K562 (cell line): ENCODE data around the gene SH3D21. TPM values are rescaled to one million over a fixed set of nuclear protein-coding genes. Genes with fewer than 3 reads are reported as not detected.

Experiments
- E2F3 ChIP-seq: fragments of 250-450 bp; sonication (Bioruptor Pico); IDR thresholded peaks from 2 replicates; pipeline ENCODE4 v1.4.0; 2020; ENCODE audit warnings: mild to moderate bottlenecking
- LARP7 ChIP-seq: fragments of 450-650 bp; IDR thresholded peaks from 2 replicates; pipeline ENCODE4 v1.6.1; 2016
- NR2F6 ChIP-seq: fragments of 450-650 bp; formaldehyde crosslinking; IDR thresholded peaks from 2 replicates; pipeline ENCODE4 v1.4.0; 2020; ENCODE audit warnings: mild to moderate bottlenecking
- NRF1 ChIP-seq, 2 experiments: fragments of 450-650 bp; IDR thresholded peaks in 1 of 2; conservative IDR thresholded peaks in 1 of 2; 2 replicates each; pipeline ENCODE4 v1.6.1; 2014; ENCODE audit warnings: mild to moderate bottlenecking in 2 of 2
- RB1 ChIP-seq: fragments of 450-650 bp; IDR thresholded peaks from 2 replicates; pipeline ENCODE4 v1.6.1; 2017; ENCODE audit warnings: low read depth, mild to moderate bottlenecking
- RBBP5 ChIP-seq: fragments of 200-600 bp; sonication (generic); IDR thresholded peaks from 2 replicates; pipeline ENCODE4 v1.6.1; 2012; ENCODE audit warnings: borderline replicate concordance, mild to moderate bottlenecking, low read length, control low read depth, inconsistent platforms; ENCODE audit not compliant: insufficient read depth, poor library complexity, severe bottlenecking
- RBM14 ChIP-seq: fragments of 200-400 bp; formaldehyde crosslinking; IDR thresholded peaks from 2 replicates; pipeline ENCODE4 v1.6.1; 2018; ENCODE audit warnings: low read depth, mild to moderate bottlenecking, low read length, moderate library complexity, borderline replicate concordance; ENCODE audit not compliant: insufficient read depth
- SAP30 ChIP-seq: fragments of 200-600 bp; sonication (generic); IDR thresholded peaks from 2 replicates; pipeline ENCODE4 v1.6.1; 2012; ENCODE audit warnings: borderline replicate concordance, low read depth, mild to moderate bottlenecking, moderate library complexity, low read length, control low read depth, inconsistent platforms; ENCODE audit not compliant: insufficient read depth, poor library complexity, severe bottlenecking
- TAF1 ChIP-seq: IDR thresholded peaks from 2 replicates; pipeline ENCODE4 v1.6.1; 2011; ENCODE audit warnings: mild to moderate bottlenecking, low read length, moderate library complexity; ENCODE audit not compliant: insufficient read depth, control insufficient read depth, severe bottlenecking; ENCODE audit errors: extremely low read depth
- TCF7L2 ChIP-seq: fragments of 150-350 bp; IDR thresholded peaks from 2 replicates; pipeline ENCODE4 v1.6.1; 2016; ENCODE audit warnings: low read depth, mild to moderate bottlenecking, low read length, moderate library complexity
- ZBTB7A ChIP-seq: IDR thresholded peaks from 2 replicates; pipeline ENCODE4 v1.6.1; 2011; ENCODE audit warnings: low read depth, mild to moderate bottlenecking, low read length, moderate library complexity, borderline replicate concordance; ENCODE audit not compliant: control insufficient read depth
- ZNF57 ChIP-seq: fragments of 450-650 bp; formaldehyde crosslinking; IDR thresholded peaks from 2 replicates; pipeline ENCODE4 v1.4.0; 2020; ENCODE audit warnings: mild to moderate bottlenecking, moderate library complexity
- ZNF583 ChIP-seq: fragments of 250-450 bp; sonication (Bioruptor Pico); IDR thresholded peaks from 2 replicates; pipeline ENCODE4 v1.4.0; 2020
- ZSCAN29 ChIP-seq: fragments of 450-650 bp; IDR thresholded peaks from 2 replicates; pipeline ENCODE4 v1.6.1; 2017
- polyA plus RNA-seq, 8 experiments: library from polyadenylated mRNA; depleted of rRNA in 4 of 8; stranded (reverse) in 5 of 8; unstranded in 3 of 8; fragments of >200 nt; fragmentation: Nextera tagmentation in 2 of 8; fragmentation: Illumina TruSeq in 1 of 8; extraction: Ambion mirVana in 2 of 8; extraction: Trizol in 1 of 8; gene quantifications; 2 replicates each; pipeline versions ENCODE4 v1.2.1 to v1.2.3, GENCODE V29; 2011 to 2014; ENCODE audit warnings: inconsistent platforms in 1 of 8, missing spikeins in 1 of 8
- total RNA-seq, 7 experiments: library from RNA; depleted of rRNA in 6 of 7; stranded (reverse); fragments of >200 nt in 6 of 7; fragmentation: Illumina TruSeq in 2 of 7; extraction: Trizol in 2 of 7; gene quantifications; 2 replicates each; pipeline versions ENCODE4 v1.2.1 to v1.2.3, GENCODE V29; 2011 to 2021; ENCODE audit warnings: low replicate concordance in 1 of 7
- TF ChIP-seq, protein P1 (sequence below), 2 experiments: IDR thresholded peaks; 2 replicates each; pipeline ENCODE4 v1.6.1; 2012; ENCODE audit warnings: improper control_type of control experiment in 2 of 2, low read depth in 2 of 2, low read length in 2 of 2, borderline replicate concordance in 1 of 2
- TF ChIP-seq, protein P2 (sequence below): fragments of 450-650 bp; formaldehyde crosslinking; IDR thresholded peaks from 2 replicates; pipeline ENCODE4 v1.4.0; 2022; ENCODE audit warnings: mild to moderate bottlenecking, moderate library complexity
- TF ChIP-seq, protein P3 (sequence below): sonication (generic); formaldehyde crosslinking; IDR thresholded peaks from 2 replicates; pipeline ENCODE4 v1.8.0; 2022; ENCODE audit warnings: mild to moderate bottlenecking, missing genetic modification reagents
- TF ChIP-seq, protein P4 (sequence below): fragments of 250-450 bp; sonication (Bioruptor Pico); IDR thresholded peaks from 2 replicates; pipeline ENCODE4 v1.8.0; 2022; ENCODE audit warnings: moderate library complexity, mild to moderate bottlenecking, inconsistent platforms
- TF ChIP-seq, protein P5 (sequence below): fragments of 450-650 bp; conservative IDR thresholded peaks from 2 replicates; pipeline ENCODE4 v1.6.1; 2016; ENCODE audit warnings: missing genetic modification characterization, low read depth, mild to moderate bottlenecking, missing compliant biosample characterization, moderate library complexity

Gene SH3D21
- total and polyA plus RNA-seq, 9 of the 15 experiments (the other 6 are each of a cell fraction or from before 2014, with no cell fraction given): 0.01 to 4.7 (median 1.8) TPM

DNA sequence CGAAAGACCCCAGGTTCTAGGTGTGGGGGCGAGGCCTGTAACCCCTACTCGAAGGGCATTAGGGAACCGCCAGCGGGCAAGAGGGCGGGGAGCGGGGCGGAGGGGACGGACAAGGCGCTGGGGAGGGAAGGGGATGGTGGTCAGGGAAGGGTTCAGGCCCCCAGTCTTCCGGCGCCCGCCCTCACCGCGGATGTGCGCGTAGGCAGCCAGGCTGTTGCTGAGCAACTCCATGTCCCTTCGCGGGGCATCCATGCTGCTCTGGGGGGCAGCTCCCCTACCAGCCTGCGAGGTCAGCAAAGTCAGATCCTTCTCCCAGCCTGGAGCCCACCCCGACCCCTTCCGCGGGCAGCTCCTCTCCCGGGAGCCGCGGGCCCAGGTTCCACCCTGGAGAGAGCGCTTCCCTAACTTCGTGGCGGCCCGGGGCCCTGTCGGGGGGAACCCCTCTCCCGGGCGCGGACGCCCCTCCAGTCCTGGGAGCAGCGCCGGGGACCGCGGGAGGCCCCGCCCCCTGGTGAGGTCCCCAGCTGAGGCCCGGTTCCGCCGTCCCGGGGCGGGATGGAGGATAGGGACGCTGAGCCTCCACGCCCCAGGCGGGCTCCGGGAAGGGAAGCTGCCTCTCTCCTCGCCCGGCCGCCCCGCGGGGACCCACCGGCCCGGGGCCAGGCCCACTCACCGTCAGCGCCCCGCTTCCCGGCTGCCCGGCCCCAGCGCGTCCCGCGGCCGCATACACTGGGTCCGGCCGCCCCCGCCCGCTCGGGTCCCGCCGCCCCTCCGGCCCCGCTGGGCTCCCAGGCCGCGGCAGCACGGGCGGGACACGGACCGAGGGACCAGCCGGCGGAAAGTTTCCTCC is 16.8 kb downstream of the SH3D21 start (continued):
- TF ChIP-seq, protein P1, sequence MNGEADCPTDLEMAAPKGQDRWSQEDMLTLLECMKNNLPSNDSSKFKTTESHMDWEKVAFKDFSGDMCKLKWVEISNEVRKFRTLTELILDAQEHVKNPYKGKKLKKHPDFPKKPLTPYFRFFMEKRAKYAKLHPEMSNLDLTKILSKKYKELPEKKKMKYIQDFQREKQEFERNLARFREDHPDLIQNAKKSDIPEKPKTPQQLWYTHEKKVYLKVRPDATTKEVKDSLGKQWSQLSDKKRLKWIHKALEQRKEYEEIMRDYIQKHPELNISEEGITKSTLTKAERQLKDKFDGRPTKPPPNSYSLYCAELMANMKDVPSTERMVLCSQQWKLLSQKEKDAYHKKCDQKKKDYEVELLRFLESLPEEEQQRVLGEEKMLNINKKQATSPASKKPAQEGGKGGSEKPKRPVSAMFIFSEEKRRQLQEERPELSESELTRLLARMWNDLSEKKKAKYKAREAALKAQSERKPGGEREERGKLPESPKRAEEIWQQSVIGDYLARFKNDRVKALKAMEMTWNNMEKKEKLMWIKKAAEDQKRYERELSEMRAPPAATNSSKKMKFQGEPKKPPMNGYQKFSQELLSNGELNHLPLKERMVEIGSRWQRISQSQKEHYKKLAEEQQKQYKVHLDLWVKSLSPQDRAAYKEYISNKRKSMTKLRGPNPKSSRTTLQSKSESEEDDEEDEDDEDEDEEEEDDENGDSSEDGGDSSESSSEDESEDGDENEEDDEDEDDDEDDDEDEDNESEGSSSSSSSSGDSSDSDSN (IDR thresholded peaks at IDR 0.05; ENCODE audit: borderline replicate concordance in 1 of 2, low read depth in 2 of 2, low read length in 2 of 2): 0 out of 4 replicates have a peak, but pooled peaks have one; percentile 12 to 65
- TF ChIP-seq TAF1 (peak; percentile 30), RBBP5 (peak; percentile 31), RBM14 (0 out of 2 replicates have a peak, but pooled peaks have one; percentile 38), NRF1 (conservative IDR thresholded peaks at IDR 0.05 in 1 of 2, IDR thresholded peaks at IDR 0.05 in 1 of 2) (no peak), ZSCAN29 (no peak), SAP30 (peak; percentile 15), NR2F6 (0 out of 2 replicates have a peak, but pooled peaks have one; percentile 71), ZBTB7A (peak; percentile 76), E2F3 (0 out of 2 replicates have a peak, but pooled peaks have one; percentile 20), RB1 (peak; percentile 43; the same call in 1 of the 2 replicates), LARP7 (0 out of 2 replicates have a peak, but pooled peaks have one; percentile 59), TCF7L2 (no peak), ZNF583 (0 out of 2 replicates have a peak, but pooled peaks have one; percentile 32), ZNF57 (CRISPR knock-in tag) (no peak)
- TF ChIP-seq, protein P2, sequence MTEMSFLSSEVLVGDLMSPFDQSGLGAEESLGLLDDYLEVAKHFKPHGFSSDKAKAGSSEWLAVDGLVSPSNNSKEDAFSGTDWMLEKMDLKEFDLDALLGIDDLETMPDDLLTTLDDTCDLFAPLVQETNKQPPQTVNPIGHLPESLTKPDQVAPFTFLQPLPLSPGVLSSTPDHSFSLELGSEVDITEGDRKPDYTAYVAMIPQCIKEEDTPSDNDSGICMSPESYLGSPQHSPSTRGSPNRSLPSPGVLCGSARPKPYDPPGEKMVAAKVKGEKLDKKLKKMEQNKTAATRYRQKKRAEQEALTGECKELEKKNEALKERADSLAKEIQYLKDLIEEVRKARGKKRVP (CRISPR knock-in tag): 0 out of 2 replicates have a peak, but pooled peaks have one; percentile 23
- TF ChIP-seq, protein P3, sequence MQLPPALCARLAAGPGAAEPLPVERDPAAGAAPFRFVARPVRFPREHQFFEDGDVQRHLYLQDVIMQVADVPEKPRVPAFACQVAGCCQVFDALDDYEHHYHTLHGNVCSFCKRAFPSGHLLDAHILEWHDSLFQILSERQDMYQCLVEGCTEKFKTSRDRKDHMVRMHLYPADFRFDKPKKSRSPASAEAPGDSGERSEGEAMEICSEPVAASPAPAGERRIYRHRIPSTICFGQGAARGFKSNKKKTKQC (CRISPR knock-in tag): 0 out of 2 replicates have a peak, but pooled peaks have one; percentile 41
- TF ChIP-seq, protein P4, sequence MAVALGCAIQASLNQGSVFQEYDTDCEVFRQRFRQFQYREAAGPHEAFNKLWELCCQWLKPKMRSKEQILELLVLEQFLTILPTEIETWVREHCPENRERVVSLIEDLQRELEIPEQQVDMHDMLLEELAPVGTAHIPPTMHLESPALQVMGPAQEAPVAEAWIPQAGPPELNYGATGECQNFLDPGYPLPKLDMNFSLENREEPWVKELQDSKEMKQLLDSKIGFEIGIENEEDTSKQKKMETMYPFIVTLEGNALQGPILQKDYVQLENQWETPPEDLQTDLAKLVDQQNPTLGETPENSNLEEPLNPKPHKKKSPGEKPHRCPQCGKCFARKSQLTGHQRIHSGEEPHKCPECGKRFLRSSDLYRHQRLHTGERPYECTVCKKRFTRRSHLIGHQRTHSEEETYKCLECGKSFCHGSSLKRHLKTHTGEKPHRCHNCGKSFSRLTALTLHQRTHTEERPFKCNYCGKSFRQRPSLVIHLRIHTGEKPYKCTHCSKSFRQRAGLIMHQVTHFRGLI (CRISPR knock-in tag): no peak
- TF ChIP-seq, protein P5, sequence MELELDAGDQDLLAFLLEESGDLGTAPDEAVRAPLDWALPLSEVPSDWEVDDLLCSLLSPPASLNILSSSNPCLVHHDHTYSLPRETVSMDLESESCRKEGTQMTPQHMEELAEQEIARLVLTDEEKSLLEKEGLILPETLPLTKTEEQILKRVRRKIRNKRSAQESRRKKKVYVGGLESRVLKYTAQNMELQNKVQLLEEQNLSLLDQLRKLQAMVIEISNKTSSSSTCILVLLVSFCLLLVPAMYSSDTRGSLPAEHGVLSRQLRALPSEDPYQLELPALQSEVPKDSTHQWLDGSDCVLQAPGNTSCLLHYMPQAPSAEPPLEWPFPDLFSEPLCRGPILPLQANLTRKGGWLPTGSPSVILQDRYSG: no peak
